ENCODE measurements around the gene GLS2. TPM values are rescaled to one million over a fixed set of nuclear protein-coding genes. Genes with fewer than 3 reads are reported as not detected.

The GLS2 gene
- total RNA-seq, result 10 to 100 TPM in 1 of 4 donors, 1 to 10 TPM in 3; 4.3 to 12.6 (median 6.8) TPM

DNA sequence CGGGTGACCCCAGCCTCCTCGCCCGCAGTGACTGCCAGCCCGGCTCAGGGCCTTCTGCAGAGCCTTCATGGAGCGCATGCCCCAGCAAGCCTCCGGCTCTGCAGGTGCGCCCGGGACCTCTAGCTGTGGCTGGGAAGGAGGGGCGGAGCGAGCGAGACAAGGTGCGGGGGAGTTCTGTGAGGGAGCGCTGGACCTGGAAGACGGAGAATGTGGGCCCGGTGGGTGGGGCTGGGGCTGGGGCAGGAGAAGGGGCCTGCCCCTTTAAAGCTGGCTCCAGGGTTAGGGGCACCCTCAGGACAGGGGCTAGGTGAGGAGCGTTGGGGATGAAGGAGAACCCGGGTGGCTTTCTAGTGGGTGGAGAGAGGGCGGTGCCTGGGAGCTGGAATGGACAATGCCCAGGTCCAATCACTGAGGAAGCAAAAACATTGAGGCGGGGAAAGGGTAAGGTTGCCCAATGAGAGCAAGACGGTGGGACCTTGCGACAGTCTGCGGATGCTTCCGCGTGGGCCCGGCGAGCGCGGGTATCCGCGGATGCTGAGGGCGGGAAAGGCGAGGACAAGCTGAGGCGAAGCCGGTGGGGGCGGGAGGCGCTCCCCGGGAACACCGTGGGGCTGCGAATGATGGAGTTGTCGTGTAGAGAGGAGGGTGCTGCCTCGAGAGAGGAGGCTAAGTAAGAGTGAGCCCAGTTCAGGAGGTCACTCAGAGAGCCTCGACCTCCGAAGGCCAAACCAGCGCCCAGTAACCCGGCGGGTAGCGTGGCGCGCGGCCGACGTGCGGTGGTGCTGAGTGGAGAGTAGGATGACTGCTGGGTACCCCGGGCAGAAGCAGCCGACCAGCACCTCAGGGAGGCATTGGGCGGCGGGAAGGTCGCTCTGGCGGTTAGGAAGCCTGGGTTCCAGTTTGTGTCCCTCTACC lies at the start of gene GLS2:
GLS2 (minus strand) TSS at position 121 of the 915 bp plus-strand sequence; CDS start at position 78, 43 bp downstream.
- intact Hi-C loops (cut with DNase I; ENCODE audit: low total_unique reads), result no loop called here
- TF ChIP-seq POLR2A (IDR thresholded peaks at IDR 0.05), result no peak
- H3K4me3 ChIP-seq (ENCODE audit: low read depth, poor library complexity, severe bottlenecking), result peak within 1 kb of the TSS; percentile 30
- peak; percentile 78 to 95 for DNase-seq (ENCODE audit: low spot score in 2 of 2)
- WGBS, 2 donors, result 17 to 20% methylated on average over 52 to 56 of the region's 59 CpGs

- TF ChIP-seq POLR2A (IDR thresholded peaks at IDR 0.05), result no peak
- TF ChIP-seq CTCF (IDR thresholded peaks at IDR 0.05), result no peak
- intact Hi-C loops (cut with DNase I; ENCODE audit: low total_unique reads), result no loop called here
- no peak for DNase-seq (ENCODE audit: low spot score in 2 of 2)
- no peak overlapping the region for H3K4me3 ChIP-seq (ENCODE audit: low read depth, poor library complexity, severe bottlenecking)
Measured at GRCh38 chr12:56537546-56537945, 49.6 kb upstream of the GLS2 start.

DNA sequence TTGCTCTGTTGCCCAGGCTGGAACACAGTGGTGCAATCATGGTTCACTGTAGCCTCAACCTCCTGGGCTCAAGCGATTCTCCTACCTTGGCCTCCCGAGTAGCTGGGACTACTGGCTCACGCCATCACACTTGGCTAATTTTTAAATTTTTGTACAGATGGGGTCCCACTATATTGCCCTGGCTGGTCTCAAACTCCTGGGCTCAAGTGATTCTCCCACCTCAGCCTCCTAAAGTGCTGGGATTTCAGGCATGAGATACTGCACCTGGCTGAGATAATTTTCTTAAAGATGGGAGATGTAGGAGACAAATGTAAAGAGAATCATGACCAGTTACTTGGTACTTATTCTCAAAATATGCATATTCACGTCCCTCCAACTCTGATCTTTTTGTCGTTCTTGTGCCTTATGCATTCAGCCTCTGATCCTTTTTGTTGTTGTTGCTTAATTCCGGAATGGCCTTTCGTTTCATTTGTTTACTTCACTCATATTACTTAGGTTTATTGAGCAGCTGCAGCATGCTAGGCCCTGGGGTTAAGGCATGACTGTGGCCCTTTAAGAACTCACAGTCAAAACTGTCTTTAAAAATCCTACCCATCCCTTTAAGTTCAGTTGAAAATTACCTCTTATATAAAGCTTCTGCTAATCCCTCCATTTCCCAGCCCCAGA lies 42.6 kb upstream of the GLS2 start:
- TF ChIP-seq CTCF (IDR thresholded peaks at IDR 0.05), result no peak
- TF ChIP-seq POLR2A (IDR thresholded peaks at IDR 0.05), result no peak
- intact Hi-C loops (cut with DNase I; ENCODE audit: low total_unique reads), result no loop called here
- 75 to 80% methylated on average over 7 of the region's 7 CpGs for WGBS, 2 donors
- no peak overlapping the region for H3K4me3 ChIP-seq (ENCODE audit: low read depth, poor library complexity, severe bottlenecking)
- DNase-seq (ENCODE audit: low spot score in 2 of 2), result no peak

GRCh38 chr12:56529656-56530055 lies 41.7 kb upstream of the GLS2 start:
- 79 to 87% methylated on average over 4 of the region's 4 CpGs for WGBS, 2 donors
- DNase-seq (ENCODE audit: low spot score in 2 of 2), result no peak
- no peak overlapping the region for H3K4me3 ChIP-seq (ENCODE audit: low read depth, poor library complexity, severe bottlenecking)
- TF ChIP-seq POLR2A (IDR thresholded peaks at IDR 0.05), result no peak
- TF ChIP-seq CTCF (IDR thresholded peaks at IDR 0.05), result no peak
- intact Hi-C loops (cut with DNase I; ENCODE audit: low total_unique reads), result no loop called here

- no peak overlapping the region for H3K4me3 ChIP-seq (ENCODE audit: low read depth, poor library complexity, severe bottlenecking)
- WGBS, 2 donors, result 95 to 100% methylated on average over 1 of the region's 1 CpG
- TF ChIP-seq CTCF (IDR thresholded peaks at IDR 0.05) (no peak), POLR2A (IDR thresholded peaks at IDR 0.05) (no peak)
- no peak for DNase-seq (ENCODE audit: low spot score in 2 of 2)
- intact Hi-C loops (cut with DNase I; ENCODE audit: low total_unique reads), result no loop called here
Measured at GRCh38 chr12:56528846-56529245, 40.9 kb upstream of the GLS2 start.
